ENCODE results near the gene FNBP1.
"Not testable (repeated sequence)": the region's sequence is repeated elsewhere in the genome, so short reads cannot be mapped to it uniquely, and the experiment has no call there.

Gene FNBP1

GRCh38 chr9:129910628-129911567 lies 132.1 kb downstream of the FNBP1 start:
- peak; percentile 23 for DNase-seq

GRCh38 chr9:129909851-129910250 lies 133.1 kb downstream of the FNBP1 start:
- DNase-seq = no peak

- no peak for DNase-seq
Observed at GRCh38 chr9:129908906-129909305, 134.1 kb downstream of the FNBP1 start.

GRCh38 chr9:129907201-129907600 lies 135.8 kb downstream of the FNBP1 start:
- DNase-seq = no peak

GRCh38 chr9:129906298-129906697 lies 136.7 kb downstream of the FNBP1 start:
- DNase-seq = no peak

- DNase-seq = no peak
Observed at GRCh38 chr9:129904734-129905133, 138.3 kb downstream of the FNBP1 start.

GRCh38 chr9:129902740-129903134 lies 140.3 kb downstream of the FNBP1 start:
- no peak for DNase-seq

GRCh38 chr9:129901993-129902739 lies 140.8 kb downstream of the FNBP1 start:
- no peak for DNase-seq

GRCh38 chr9:129900263-129901027 lies 142.5 kb downstream of the FNBP1 start:
- no peak for DNase-seq

- DNase-seq = no peak
Observed at GRCh38 chr9:129899620-129900019, 143.4 kb downstream of the FNBP1 start.

GRCh38 chr9:129898185-129898584 lies 144.8 kb downstream of the FNBP1 start:
- DNase-seq = no peak

GRCh38 chr9:129897263-129897662 lies 145.7 kb downstream of the FNBP1 start:
- no peak for DNase-seq

- DNase-seq = peak; percentile 46
Observed at GRCh38 chr9:129895376-129896268, 147.4 kb downstream of the FNBP1 start.

GRCh38 chr9:129894120-129894823 lies 148.7 kb downstream of the FNBP1 start:
- DNase-seq = no peak

- DNase-seq = no peak
Observed at GRCh38 chr9:129891569-129891968, 151.4 kb downstream of the FNBP1 start.

GRCh38 chr9:129890718-129891299 lies 152.2 kb downstream of the FNBP1 start:
- not testable (repeated sequence) for DNase-seq

GRCh38 chr9:129889941-129890717 lies 152.9 kb downstream of the FNBP1 start:
- peak; percentile 69 for DNase-seq

- peak; percentile 21 for DNase-seq
Observed at GRCh38 chr9:129889122-129889940, 153.7 kb downstream of the FNBP1 start.

Data from CD4-positive, alpha-beta T cell treated with Interferon gamma for 1 hour (primary cell).